Stimulated activated CD8-positive, alpha-beta memory T cell treated with anti-CD3 and anti-CD28 coated beads, Interleukin-7, amount 100 ng/mL, for 48 hours (primary cell): ENCODE measurements around the gene CATSPERD.

Experiments
- DNase-seq, 2 donors: peaks; one replicate each; pipeline ENCODE4 v3.0.0-alpha.2; 2020; ENCODE audit warnings: low read depth in 1 of 2; ENCODE audit errors: extremely low read depth in 1 of 2

The CATSPERD gene

GRCh38 chr19:5719961-5720790 lies at the start of gene CATSPERD, which contains the start of gene LONP1:
Gene CATSPERD (plus strand): TSS chr19:5720637. CDS start chr19:5720738, 101 bp downstream.
Gene LONP1 (minus strand): TSS chr19:5720146. CDS start chr19:5720132, 14 bp downstream.
- DNase-seq, result peak; percentile 96

DNA sequence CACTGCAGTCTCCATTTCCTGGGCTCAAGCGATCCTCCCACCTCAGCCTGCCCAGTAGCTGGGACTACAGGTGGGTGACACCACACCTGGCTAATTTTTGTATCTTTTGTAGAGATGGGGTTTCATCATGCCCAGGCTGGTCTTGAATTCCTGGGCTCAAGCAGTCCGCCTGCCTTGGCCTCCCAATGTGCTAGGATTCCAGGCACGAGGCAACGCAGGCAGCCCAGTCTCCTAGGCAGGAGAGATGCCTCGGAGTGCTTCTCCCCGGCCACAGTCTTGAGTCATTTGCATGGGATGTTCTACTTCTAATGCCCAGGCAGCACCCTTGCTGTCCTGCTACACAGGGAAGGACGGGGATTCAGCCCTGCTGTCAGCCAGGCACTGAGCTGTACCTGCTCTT lies 48.8 kb upstream of the CATSPERD start:
- DNase-seq, result no peak

DNA sequence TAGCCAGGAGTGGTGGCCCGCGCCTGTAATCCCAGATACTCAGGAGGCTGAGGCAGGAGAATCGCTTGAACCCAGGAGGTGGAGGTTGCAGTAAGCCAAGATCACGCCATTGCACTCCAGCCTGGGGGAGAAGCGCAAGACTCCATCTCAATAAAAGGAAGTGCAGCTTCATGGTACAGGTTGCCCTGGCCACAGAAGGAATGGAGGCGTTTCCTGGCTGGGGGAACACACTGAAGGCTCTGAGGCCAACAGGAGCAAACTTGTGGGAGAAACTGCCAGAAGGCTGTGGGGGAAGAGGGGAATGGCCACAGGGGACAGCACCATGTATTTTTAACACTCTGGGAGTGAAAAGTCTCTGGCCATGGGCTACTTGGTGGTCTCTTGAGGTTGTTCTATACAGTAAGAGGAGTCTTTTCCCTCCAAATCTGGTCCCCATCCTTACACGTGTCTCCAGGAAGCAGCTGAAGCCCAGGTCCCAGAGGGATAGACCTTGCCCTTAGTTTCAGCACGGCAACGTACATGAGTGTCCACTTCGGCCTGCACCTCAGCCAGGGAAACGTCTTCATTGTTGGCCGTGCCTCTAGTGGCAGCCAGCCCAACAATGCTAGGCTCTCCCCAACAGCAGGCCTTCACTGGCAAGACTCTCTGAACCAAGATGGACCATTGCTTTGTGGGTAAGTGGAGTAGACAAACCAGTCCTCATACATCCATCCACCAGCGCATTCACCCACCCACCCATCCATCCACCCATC lies 47.6 kb upstream of the CATSPERD start:
- DNase-seq, result no peak

DNA sequence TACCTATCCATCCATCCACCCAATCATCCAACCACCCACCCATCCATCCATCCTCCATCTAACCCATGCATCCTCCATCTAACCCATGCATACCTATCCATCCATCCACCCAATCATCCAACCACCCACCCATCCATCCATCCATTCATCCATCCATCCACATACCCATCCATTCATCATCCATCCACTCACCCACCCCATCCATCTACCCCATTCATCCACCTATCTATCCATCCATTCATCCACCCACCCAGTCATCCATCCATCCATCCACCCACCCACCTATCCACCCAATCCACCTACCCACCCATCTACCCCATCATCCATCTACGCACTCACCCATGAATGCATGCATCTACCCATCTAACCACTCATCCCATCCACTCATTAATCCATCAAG lies 46.7 kb upstream of the CATSPERD start:
- no peak for DNase-seq

DNA sequence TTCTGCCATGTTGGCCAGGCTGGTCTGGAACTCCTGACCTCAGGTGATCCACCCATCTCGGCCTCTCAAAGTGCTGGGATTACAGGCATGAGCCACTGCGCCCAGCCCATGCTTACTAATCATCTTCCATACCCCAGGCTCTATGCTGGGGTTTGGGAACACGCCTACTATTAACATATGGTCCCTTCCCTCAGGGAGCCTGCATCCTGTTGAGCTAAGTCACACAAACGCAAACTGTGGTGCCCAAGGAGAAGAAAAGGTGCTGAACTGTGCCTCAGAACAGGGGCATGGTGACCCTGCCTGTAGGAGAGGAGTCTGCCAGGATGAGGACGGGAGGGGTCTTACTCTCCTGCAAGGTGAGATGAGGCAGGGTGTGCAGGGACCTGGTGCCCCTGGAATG lies 45.7 kb upstream of the CATSPERD start:
- DNase-seq, result no peak

- DNase-seq, result no peak
These were observed 44.2 kb upstream of the CATSPERD start for GRCh38 chr19:5676105-5676771.

GRCh38 chr19:5676772-5677105 lies 43.7 kb upstream of the CATSPERD start:
- DNase-seq, result no peak

DNA sequence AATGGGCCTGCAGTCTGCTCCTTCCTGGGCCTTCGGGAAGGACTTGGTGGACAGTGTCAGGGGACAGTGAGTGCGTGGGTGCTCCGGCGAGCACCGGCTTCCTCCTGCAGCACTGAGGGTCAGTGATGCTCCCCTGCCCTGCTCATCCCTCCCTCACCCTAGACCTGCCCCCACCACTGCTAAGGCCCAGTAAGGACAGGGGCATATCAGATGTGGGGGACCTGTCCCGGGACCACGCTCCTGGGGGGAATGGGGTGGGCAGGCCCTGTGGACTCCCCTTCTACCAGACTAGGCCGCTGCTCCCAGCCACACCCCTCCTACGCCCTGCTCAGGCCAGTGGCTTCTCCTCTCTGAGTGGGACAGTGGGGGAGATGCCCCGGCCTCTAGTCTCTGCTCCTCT lies 43.3 kb upstream of the CATSPERD start:
- no peak for DNase-seq

- no peak for DNase-seq
These were observed 42.9 kb upstream of the CATSPERD start for GRCh38 chr19:5677580-5677979.

GRCh38 chr19:5678071-5678718 lies 42.2 kb upstream of the CATSPERD start:
- no peak for DNase-seq

DNA sequence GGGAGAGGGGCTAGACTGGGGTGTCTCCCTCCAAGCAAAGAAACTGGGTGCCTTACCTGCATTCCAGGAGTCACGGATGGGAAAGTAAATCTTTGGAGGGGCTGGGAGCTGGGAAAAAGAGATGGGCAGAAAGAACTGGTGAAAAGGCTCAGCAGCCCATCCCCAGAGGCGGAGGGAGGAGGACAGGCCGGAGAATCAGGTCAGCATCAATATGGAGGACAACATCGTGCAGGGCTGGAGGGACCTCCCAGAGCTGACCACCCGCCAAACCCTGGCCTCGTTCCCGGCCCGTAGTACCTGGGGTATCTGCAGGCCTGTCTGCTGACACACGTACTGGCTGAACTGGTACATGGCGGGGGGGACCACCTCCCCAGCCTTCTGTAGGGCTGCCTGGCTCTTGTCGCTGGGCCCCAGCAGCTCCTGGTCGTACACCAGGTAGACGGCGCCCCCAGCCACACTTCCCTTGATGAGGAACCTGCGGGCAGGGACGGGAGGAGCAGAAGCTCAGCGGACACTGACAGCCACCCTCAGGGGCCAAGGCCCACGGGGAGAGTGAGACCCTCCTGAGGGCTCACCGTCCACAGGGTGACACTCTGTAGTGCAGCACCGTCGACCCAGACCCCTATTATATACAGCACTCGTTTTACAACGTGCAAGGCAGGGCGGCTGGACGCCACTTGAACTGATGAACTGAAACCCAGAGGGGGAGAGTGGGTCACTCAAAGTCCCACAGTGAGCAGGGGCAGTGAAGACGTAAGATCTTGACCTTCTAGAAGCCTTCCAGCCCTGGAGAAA lies 41.0 kb upstream of the CATSPERD start:
- no peak for DNase-seq

DNA sequence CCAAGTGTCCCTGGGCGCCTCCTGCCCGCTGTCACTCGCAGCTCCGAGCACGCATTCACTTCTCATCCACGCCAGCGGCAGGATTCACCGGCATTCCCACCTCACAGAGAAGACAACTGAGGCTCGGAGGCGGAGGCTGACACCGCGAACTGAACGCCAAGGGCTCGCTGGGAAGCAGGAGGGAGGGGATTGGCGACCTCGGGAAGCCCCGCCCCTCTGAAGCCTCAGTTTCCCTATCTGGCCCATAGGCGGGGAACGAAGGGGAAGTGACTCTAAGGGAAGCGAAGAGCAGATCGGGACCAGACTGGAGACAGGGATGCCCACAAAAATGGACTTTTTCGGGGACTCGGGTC lies 40.4 kb upstream of the CATSPERD start:
- DNase-seq, result no peak

- DNase-seq, result peak; percentile 94 to 97
These were observed 39.7 kb upstream of the CATSPERD start, which contains the start of the genes HSD11B1L and MICOS13 for GRCh38 chr19:5680437-5681368. Gene HSD11B1L (plus strand): TSS chr19:5681027. CDS start chr19:5684833, 3,806 bp downstream. Gene MICOS13 (minus strand): TSS chr19:5680516. CDS start chr19:5680486, 30 bp downstream.

- no peak for DNase-seq
These were observed 38.9 kb upstream of the CATSPERD start for GRCh38 chr19:5681391-5682106.

DNA sequence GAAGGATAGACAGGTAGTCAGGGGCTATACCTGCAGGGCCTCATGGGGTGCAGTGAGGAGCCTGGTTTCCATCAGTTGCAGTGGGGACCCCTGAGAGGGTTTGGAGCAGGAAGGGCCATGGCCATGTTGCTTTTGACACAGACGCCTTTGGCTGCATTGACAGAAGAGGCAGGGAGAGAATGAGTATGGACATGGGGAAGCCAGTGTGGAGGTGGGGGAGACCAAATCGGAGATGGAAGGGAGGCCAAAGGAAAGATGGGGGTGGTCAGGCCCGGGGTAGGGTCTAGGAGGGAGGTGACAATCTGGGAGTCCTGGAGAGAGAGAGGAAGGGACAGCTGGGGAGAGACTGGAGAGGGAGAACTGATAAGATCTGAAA lies 38.3 kb upstream of the CATSPERD start:
- DNase-seq, result no peak

- no peak for DNase-seq
These were observed 37.1 kb upstream of the CATSPERD start for GRCh38 chr19:5683177-5683886.

DNA sequence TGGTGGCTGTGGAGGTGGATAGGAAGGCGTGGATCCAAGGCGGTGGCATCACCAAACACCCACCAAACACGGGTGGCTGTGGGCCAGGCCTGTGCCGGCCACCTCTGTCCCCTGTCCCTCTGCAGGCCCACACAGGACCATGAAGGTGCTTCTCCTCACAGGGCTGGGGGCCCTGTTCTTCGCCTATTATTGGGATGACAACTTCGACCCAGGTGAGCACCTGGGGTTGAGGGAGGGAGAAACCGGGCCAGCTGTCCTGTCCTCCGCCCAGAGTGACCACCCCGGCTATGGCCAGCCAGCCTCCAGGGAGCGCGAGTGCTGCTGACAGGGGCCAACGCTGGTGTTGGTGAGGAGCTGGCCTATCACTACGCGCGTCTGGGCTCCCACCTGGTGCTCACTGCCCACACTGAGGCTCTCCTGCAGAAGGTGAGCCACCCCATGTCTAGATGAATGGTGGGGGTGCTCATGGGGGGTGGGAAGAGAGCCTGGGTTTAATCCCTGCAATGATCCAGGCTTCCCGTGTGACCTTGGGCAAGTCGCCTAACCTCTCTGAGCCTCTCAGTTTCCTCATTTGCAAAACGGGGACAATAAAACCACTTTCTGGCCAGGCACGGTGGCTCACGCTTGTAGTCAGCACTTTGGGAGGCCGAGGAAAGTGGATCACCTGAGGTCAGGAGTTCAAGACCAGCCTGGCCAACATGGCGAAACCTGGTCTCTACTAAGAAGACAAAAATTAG lies 35.6 kb upstream of the CATSPERD start:
- DNase-seq, result no peak
